ENCODE measurements around the gene AREL1.
A peak's percentile ranks its signal among the peaks of the same experiment; 100 is the strongest.

Gene AREL1

GRCh38 chr14:74654931-74655330 lies 57.9 kb downstream of the AREL1 start:
- H3K4me3 ChIP-seq (ENCODE audit: low read length): no peak overlapping the region
- no peak for DNase-seq (ENCODE audit: low read depth)
- TF ChIP-seq CTCF (conservative IDR thresholded peaks at IDR 0.05; ENCODE audit: low read length): no peak

GRCh38 chr14:74653386-74654138 lies 59.3 kb downstream of the AREL1 start:
- TF ChIP-seq CTCF (conservative IDR thresholded peaks at IDR 0.05; ENCODE audit: low read length): no peak
- no peak overlapping the region for H3K4me3 ChIP-seq (ENCODE audit: low read length)
- DNase-seq (ENCODE audit: low read depth): peak; percentile 85

GRCh38 chr14:74652541-74652940 lies 60.3 kb downstream of the AREL1 start:
- no peak for DNase-seq (ENCODE audit: low read depth)
- no peak overlapping the region for H3K4me3 ChIP-seq (ENCODE audit: low read length)
- TF ChIP-seq CTCF (conservative IDR thresholded peaks at IDR 0.05; ENCODE audit: low read length): no peak

- DNase-seq (ENCODE audit: low read depth): no peak
- TF ChIP-seq CTCF (conservative IDR thresholded peaks at IDR 0.05; ENCODE audit: low read length): no peak
- no peak overlapping the region for H3K4me3 ChIP-seq (ENCODE audit: low read length)
Measured at GRCh38 chr14:74650927-74651686, 61.8 kb downstream of the AREL1 start.

- H3K4me3 ChIP-seq (ENCODE audit: low read length): no peak overlapping the region
- DNase-seq (ENCODE audit: low read depth): peak; percentile 49
- TF ChIP-seq CTCF (conservative IDR thresholded peaks at IDR 0.05; ENCODE audit: low read length): no peak
Measured at GRCh38 chr14:74649673-74650072, 63.2 kb downstream of the AREL1 start.

- H3K4me3 ChIP-seq (ENCODE audit: low read length): no peak overlapping the region
- TF ChIP-seq CTCF (conservative IDR thresholded peaks at IDR 0.05; ENCODE audit: low read length): no peak
- DNase-seq (ENCODE audit: low read depth): no peak
Measured at GRCh38 chr14:74649167-74649566, 63.7 kb downstream of the AREL1 start.

GRCh38 chr14:74648601-74649000 lies 64.3 kb downstream of the AREL1 start:
- TF ChIP-seq CTCF (conservative IDR thresholded peaks at IDR 0.05; ENCODE audit: low read length): no peak
- H3K4me3 ChIP-seq (ENCODE audit: low read length): no peak overlapping the region
- no peak for DNase-seq (ENCODE audit: low read depth)
